SH-SY5Y (cell line): ENCODE data around the gene LGI4.

Experiments used
- GATA2 ChIP-seq: IDR thresholded peaks from 2 replicates; pipeline ENCODE4 v1.6.1; 2011; ENCODE audit warnings: mild to moderate bottlenecking, low read depth, low read length
- GATA3 ChIP-seq: IDR thresholded peaks from 2 replicates; pipeline ENCODE4 v1.6.1; 2011; ENCODE audit warnings: low read depth, mild to moderate bottlenecking, low read length, moderate library complexity

- TF ChIP-seq GATA3 (no peak), GATA2 (no peak)
Observed at GRCh38 chr19:35176181-35176570, 41.3 kb upstream of the LGI4 start.
